Lower leg skin (tissue), 4 donors: Measurements from ENCODE around the gene NFKBIE. TPM values are rescaled to one million over a fixed set of nuclear protein-coding genes. Genes with fewer than 3 reads are reported as not detected.

Source experiments
- DNase-seq, 2 donors: peaks; one replicate each; pipeline ENCODE4 v3.0.0-alpha.2; 2019; ENCODE audit warnings: low spot score in 2 of 2
- H3K4me3 ChIP-seq: fragments of 200-600 bp; sonication (generic); 2 replicates; pipeline ENCODE4 v1.5.1; 2017; ENCODE audit warnings: mild to moderate bottlenecking, low read depth; ENCODE audit not compliant: poor library complexity, severe bottlenecking
- CTCF ChIP-seq, 3 donors: fragments of 450-650 bp; IDR thresholded peaks; one replicate each; pipeline ENCODE4 v1.5.1; 2016; ENCODE audit warnings: antibody characterized with exemption in 3 of 3, mild to moderate bottlenecking in 3 of 3, moderate library complexity in 2 of 3
- POLR2A ChIP-seq, 2 donors: fragments of 450-650 bp; IDR thresholded peaks; one replicate each; pipeline ENCODE4 v1.6.1; 2016 to 2017; ENCODE audit warnings: antibody characterized with exemption in 2 of 2, mild to moderate bottlenecking in 1 of 2, moderate library complexity in 1 of 2
- WGBS, 2 donors: methylation state at CpG; one replicate each; pipeline ENCODE4 v1.1.5; 2018; 5-methylcytosine and 5-hydroxymethylcytosine counted together
- intact Hi-C: fragments of 100-400 bp; cut with DNase I; formaldehyde crosslinking; loops from one replicate; pipeline ENCODE4 v1.15.0; 2023; ENCODE audit warnings: low total_unique reads
- total RNA-seq, 4 donors: library from RNA; depleted of rRNA; stranded (reverse); fragments of >200 nt; gene quantifications; one replicate each; pipeline ENCODE4 v1.1.0, GENCODE V29; 2016

The NFKBIE gene
- total RNA-seq, 4 donors from 2014 or later: 10.8 to 21.1 (median 17.3) TPM

GRCh38 chr6:44272999-44273566 is 7.7 kb upstream of the NFKBIE start:
- 82 to 83% methylated on average over 20 to 23 of the region's 23 CpGs for WGBS, 2 donors
- no peak overlapping the region for H3K4me3 ChIP-seq
- TF ChIP-seq POLR2A (IDR thresholded peaks at IDR 0.05): no peak
- TF ChIP-seq CTCF (IDR thresholded peaks at IDR 0.05): no peak
- DNase-seq: no peak
- intact Hi-C loops: loop anchor here (5.0 kb wide), 1 partner anchor 64 kb away; no protein-coding TSS in a partner anchor

GRCh38 chr6:44272529-44272928 is 7.2 kb upstream of the NFKBIE start:
- WGBS, 2 donors: 91 to 94% methylated on average over 3 of the region's 3 CpGs
- no peak overlapping the region for H3K4me3 ChIP-seq
- no peak for TF ChIP-seq POLR2A (IDR thresholded peaks at IDR 0.05)
- TF ChIP-seq CTCF (IDR thresholded peaks at IDR 0.05): no peak
- intact Hi-C loops: loop anchor here (5.0 kb wide), 1 partner anchor 65 kb away; no protein-coding TSS in a partner anchor
- DNase-seq: no peak

- intact Hi-C loops: loop anchor here (5.0 kb wide), 1 partner anchor 65 kb away; no protein-coding TSS in a partner anchor
- no peak overlapping the region for H3K4me3 ChIP-seq
- DNase-seq: no peak
- WGBS, 2 donors: 70 to 78% methylated on average over 3 of the region's 3 CpGs
- TF ChIP-seq POLR2A (IDR thresholded peaks at IDR 0.05) (no peak), CTCF (IDR thresholded peaks at IDR 0.05) (no peak)
These were observed 6.6 kb upstream of the NFKBIE start for GRCh38 chr6:44271914-44272313.

GRCh38 chr6:44271406-44271723 is 6.0 kb upstream of the NFKBIE start:
- H3K4me3 ChIP-seq: no peak overlapping the region
- no peak for DNase-seq
- intact Hi-C loops: loop anchor here (5.0 kb wide), 1 partner anchor 66 kb away; no protein-coding TSS in a partner anchor
- 85 to 92% methylated on average over 6 of the region's 6 CpGs for WGBS, 2 donors
- TF ChIP-seq CTCF (IDR thresholded peaks at IDR 0.05): no peak
- no peak for TF ChIP-seq POLR2A (IDR thresholded peaks at IDR 0.05)

GRCh38 chr6:44270526-44271405 is 5.4 kb upstream of the NFKBIE start:
- intact Hi-C loops: loop anchor here (5.0 kb wide), 1 partner anchor 67 kb away; no protein-coding TSS in a partner anchor
- no peak for TF ChIP-seq POLR2A (IDR thresholded peaks at IDR 0.05)
- TF ChIP-seq CTCF (IDR thresholded peaks at IDR 0.05): no peak
- 8 to 13% methylated on average over 11 to 12 of the region's 90 CpGs for WGBS, 2 donors
- no peak overlapping the region for H3K4me3 ChIP-seq
- no peak for DNase-seq
